HG03520 (cell line): ENCODE measurements around the gene TMPRSS9.

ENCODE experiments used
- ATAC-seq: cut with Tn5 transposase; IDR thresholded peaks from one replicate; pipeline ENCODE4 v1.9.1; 2021; ENCODE audit warnings: mild to moderate bottlenecking, moderate library complexity; ENCODE audit not compliant: unreplicated experiment

The TMPRSS9 gene

DNA sequence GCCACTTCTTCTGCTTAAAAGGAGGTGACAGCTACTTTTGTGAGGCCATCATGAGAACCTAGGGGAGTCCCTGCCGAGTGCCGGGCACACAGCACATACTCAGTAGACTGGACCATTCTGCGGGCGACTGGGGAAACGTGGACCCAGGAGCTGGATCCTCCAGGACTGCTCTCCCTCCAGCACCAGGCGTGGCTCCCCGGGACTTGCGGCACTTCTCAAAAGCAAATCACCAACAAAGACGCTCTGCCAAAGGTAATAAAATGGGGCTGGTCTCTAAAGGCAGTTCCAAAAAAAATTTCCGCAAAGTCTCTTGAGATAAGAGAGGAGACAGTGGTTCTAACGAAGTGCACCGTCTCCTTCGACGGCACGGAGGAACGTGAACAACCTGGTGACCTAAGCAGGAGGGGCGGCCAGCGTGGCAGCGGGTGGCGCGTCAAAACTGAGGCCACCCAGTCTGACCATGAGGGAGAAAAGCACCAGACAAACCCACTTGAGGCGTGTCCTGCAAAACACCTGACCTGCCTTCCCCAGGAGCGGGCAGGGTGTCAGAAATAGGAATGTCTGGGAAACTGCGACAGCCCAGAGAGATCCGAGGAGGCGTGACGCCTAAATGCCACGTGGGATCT lies 1.4 kb upstream of the TMPRSS9 start:
- ATAC-seq = no peak

DNA sequence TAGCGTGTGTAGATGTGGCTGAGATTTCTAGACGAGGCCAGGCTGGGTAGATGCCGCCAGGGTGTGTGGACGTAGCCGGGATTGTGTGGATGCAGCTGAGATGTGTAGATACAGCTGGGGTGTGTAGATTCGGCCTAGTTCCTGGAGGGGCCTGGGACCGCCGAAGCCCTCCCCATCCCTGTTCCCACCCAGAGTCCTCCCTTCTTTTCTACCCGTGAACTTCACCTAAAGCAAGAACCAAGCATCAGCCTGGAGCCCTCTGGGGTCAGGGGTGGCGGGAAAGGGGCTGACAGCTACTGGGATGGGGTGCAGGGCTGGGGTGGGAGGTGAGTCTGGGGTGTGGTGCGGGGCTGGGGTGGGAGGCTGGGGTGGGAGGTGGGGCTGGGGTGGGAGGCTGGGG lies 768 bp downstream of the TMPRSS9 start:
- ATAC-seq = no peak

DNA sequence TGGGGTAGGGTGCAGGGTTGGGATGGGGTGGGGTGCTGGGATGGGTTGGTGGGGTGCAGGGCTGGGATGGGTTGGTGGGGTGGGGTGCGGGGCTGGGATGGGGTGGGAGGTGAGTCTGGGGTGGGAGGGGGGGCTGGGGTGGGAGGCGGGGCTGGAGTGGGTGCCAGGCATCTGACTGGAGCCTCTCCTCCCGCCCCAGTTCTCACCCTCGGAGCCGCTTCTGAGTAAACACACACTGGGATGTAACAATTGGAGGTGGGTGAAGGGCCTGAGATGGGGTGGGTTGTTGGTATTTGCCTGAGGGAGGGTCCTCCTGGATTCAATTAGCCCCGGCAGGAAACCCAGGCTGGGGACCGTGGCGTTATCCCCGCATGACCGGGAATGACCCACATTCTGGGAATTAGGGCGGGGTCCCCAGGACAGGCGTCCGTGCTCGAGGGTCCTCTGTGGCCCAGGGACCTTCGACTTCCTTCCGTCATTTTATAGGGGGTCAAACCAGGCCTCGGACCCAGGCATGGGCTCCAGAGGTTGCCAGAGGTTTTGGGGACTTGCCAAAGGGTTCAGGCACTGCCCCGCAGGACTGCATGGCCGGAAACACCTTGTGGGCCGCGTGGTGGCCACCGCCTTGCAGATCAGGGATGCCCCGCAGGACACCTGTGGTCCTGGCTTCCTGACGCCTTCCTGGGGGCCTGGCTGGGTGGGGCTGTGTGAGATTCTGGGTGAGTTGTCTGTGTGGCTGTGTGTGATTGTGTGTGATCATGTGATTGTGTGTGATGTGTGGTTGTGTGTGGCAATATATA lies 1.4 kb downstream of the TMPRSS9 start:
- ATAC-seq = no peak

DNA sequence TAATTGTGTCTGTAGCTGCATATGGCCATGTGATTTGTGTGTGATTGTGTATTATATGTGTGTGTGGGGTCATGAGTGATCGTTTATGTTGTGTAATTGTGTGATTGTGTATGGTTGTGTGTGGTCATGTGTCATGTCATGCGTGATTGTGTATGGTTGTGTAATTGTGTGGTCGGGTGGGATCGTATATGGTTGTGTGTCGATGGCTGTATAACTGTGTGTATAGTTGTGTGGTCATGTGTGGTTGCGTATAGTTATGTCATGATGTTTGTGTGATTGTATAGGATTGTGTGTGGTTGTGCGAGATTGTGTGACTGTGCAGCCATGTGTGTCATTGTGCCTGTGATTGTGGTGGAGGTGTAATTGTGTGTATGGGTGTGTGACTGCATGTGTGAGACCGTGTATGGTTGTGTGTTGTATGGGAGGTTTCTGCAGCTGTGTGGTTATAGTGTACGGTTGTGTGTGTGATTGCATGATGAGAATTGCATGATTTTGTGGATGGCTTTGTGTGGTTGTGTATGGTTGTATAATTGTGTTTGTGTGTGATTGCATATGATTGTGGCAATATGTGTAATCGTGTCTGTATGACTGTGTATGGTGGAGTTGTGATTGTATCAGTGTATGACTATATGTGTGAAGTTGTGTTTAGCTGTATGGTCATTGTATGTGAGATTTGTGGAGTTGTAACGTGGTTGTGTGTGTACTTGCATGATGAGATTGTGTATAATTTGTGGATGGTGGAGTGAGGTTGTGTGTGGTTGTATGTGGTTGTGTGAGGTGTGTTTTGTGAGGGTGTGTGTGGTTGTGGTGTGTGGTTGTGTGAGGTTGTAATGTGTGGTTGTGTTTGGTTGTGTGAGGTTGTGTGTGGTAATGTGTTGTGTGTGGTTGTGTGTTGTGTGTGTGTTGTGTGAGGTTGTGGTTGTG lies 2.2 kb downstream of the TMPRSS9 start:
- no peak for ATAC-seq

DNA sequence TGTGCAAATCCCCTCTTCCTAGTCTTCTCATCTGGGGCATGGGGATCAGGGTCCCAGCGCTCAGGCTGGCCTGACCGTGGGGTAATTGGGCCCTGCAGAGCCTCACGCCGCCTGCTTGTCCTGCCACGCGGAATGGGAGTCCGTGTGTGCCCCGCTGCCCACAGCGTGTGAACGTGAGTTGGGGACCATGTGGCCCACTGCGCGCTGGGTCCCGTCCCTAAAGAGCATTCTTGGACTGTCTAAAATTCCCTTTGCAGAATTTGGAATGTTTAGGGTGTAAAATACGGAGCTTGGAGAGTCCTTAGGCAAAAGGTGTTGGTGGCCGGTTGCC lies 2.9 kb downstream of the TMPRSS9 start:
- ATAC-seq = no peak

DNA sequence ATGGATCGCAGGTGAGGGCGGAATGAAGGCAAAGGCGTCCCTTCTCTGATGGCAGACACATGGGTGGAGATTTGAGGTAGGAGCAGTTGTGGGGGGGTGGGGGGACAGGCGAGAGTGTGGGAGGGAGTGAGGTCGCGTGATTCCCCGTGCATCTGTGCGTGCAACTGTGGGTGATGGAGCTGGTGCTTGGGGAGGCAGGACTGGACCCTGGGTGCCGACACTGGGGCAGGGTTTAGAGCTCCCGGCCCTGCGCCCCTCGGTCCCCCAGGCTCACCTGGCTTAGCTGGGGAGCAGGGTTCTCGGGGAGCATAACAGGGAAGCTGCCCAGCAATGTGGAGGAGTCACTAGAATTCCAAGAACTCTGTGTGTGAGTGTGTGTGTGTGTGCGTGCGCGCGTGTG lies 3.4 kb downstream of the TMPRSS9 start:
- no peak for ATAC-seq

- no peak for ATAC-seq
Observed at GRCh38 chr19:2365201-2365970, 5.3 kb downstream of the TMPRSS9 start.

DNA sequence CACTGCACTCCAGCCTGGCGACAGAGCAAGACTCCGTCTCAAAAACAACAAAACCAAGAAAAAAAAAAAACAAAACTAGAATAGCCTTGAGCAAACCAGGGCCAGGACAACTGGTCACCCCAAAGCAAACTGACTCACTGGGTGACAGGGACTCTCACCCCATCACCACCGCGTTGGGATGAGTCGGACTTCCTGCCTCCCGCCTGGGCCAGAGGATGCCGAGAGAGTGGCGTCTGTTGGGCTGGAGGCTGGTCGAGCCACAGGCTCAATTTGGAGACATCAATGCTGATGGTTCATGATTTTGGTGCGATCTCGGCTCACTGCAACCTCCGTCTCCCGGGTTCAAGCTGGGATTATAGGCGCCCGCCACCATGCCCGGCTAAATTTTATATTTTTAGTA lies 11.6 kb downstream of the TMPRSS9 start:
- ATAC-seq = no peak

GRCh38 chr19:2372076-2372612 lies 12.1 kb downstream of the TMPRSS9 start:
- no peak for ATAC-seq

DNA sequence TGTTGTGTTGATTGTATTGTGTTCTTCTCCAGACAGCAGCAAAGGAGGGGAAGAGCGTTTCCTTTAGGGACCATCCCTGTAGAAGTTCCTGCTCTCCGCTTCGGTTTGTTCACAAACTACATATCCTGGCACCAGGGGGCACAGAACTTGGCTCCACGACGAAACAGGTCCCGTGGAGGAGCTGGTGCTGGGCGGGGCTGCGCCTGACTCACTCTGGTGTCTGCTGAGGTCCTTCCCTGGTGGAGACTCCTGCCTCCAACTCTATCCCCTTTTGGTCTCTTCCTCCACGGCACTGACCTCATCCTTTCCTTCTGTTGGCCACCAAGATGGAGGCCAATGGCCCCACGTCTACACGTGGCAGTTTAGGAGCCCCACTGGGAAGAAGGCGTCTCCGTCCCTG lies 14.7 kb downstream of the TMPRSS9 start:
- no peak for ATAC-seq

DNA sequence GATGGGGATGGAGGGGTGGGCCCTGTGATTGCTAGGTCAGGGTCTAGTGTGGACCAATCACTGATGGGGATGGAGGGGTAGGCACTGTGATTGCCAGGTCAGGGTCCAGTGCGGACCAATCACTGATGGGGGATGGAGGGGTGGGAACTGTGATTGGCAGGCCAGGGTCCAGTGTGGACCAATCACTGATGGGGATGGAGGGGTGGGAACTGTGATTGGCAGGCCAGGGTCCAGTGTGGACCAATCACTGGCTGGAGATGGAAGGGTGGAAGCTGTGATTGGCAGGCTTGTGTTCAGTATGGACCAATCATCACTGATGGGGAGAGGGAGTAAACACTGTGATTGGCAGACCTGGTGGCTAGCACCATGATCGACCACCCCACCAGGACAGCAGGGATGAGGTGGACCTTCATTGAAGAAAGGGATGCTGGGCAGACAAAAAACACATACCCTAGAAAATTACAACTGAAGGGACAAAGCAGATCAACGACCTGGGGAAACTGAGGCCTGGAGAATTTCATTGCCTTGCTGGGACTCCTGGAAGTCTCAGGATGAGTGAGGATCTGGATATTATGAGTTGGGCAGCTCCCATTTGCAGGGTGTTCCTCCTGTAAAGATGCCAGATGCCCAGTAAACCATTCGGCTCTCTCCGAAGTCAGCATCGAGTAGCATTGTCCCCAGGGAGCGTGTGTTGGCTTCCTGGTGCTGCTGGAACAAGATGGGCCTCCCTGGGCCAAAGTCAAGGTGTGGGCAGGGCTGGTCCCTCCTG lies 15.5 kb downstream of the TMPRSS9 start:
- no peak for ATAC-seq

DNA sequence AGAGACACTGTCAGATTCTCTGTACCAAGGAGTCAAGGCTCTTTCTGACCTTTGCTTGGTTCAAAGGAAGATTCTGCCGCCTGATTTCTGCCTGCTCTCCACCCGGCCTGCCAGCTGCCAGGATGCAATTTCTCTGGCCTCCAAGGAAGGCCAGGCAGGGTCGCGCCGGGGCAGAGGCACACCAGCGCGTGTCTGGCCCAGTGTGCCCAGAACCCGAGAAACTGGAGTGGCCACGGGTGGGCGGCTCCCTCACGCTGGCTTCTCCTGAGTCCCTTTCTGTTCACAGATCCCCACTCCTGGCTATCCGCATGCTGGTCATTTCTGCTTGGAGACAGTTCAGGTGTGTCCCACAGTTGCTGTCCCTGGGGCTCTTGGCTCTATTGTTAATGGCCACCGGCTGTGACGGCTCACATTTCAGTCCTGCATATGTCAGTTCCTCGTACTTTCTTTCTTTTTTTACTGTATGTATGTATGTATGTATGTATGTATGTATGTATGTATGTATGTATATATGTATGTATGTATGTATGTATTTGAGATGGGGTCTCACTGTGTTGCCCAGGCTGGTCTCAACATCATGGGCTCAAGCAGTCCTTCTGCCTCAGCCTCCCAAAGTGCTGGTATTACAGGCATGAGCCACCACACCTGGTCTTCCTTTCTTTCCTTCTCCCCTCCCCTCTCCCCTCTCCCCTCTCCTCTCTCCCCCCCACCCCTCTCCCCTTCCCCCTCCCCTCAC lies 16.9 kb downstream of the TMPRSS9 start:
- ATAC-seq = no peak

DNA sequence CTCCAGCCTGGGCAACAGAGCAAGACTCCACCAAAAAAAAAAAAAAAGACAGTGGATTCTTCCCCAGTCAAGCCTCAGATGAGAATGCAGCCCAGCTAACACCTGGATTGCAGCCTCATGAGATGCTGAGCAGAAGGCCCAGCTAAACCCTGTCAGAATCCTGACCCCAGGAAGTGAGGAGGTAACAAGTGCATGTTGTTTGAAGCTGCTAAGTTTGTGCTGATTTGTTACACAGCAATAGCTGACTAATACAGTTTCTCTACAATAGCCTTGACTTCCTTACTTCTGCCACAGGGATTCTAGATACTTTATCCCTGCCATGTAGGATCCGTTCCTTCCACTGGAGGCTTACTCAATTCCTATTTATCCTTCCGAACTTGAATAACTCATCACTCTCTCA lies 20.5 kb downstream of the TMPRSS9 start:
- ATAC-seq = no peak

DNA sequence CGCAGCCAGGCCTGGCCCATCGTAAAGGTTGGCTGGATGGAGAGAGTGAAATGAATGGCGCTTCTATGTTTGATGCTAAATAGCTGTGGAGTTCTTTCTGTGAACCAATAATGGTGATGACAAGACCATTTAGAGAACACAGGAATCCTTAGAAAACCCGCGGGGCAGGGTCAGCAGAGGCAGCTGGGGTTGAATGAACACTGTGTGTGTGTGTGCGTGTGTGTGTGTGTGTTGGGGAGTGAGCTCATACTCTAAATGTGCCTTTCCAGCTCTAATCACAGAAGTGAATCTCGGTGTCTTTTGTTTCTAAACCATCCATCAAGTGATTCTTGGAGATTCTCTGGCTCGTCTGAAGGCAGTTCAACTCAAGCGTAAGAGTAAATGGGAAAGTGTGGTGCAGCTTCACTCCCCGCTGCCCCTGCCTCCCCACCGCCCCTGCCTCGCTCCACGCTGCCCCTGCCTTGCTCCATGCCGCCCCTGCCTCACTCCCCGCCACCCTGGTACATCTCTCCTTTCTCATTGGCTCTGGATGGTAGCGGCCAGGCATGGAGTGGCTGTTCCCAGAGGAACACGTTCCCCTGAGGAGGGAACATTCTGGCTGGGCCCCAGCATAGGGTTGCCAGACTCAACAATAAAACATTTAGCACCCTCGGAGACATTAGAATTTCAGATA lies 21.2 kb downstream of the TMPRSS9 start:
- ATAC-seq = no peak

DNA sequence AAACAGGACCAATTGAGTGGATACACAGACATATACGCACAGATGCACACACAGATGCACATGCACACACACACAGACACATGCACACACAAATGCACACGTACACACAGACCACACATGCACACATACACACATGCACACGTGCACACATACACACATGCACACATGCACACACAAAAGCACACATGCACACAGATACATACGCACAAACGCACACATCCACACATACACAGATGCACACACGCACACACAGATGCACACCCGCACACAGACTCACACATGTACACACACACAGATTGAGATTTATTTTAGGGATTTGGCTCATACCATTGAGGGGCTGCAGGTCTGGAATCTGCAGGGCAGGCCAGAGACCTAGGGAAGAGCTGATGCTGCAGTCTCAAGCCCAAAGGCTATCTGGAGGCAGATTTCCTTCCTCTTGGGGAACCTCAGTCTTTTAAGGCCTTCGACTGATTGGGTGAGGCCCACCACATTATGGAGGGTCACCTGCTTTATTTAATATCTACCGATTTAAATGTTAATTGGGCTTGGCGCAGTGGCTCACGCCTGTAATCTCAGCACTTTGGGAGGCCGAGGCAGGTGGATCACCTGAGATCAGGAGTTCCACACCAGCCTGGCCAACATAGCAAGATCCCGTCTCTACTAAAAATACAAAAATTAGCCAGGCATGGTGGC lies 22.6 kb downstream of the TMPRSS9 start:
- ATAC-seq = no peak

DNA sequence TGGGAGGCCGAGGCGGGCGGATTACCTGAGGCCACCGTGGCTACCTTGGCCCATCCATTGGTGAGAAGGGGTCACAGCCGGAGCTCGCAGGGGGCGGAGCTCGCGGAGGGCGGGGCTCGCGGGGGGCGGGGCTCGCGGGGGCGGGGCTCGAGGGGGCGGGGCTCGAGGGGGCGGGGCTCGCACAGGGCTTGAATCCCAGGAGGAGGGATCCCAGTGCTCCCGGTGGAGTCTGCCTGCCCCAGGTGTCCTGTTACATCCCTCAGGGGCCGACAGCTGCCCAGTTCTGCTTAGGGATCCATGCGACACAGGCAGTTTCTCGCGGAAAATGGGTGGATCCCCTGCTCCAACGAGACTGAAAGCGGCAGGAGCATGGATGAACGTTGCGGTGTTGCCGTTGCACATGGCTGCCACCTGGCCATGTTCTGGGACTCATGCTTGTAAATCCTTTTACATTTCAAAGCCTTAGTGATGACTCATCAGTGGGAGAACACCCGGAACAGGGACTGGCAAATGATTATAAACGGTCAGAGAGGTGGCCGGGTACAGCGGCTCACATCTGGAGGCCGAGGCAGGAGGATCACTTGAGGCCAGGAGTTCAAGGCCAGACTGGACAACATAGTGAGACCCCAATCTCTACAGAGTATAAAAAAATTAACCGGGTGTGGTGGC lies 25.1 kb downstream of the TMPRSS9 start:
- no peak for ATAC-seq
